Activated naive CD4-positive, alpha-beta T cell treated with anti-CD3 and anti-CD28 coated beads, Interleukin-2, amount 50 U/mL, for 24 hours (primary cell): ENCODE data around the gene SLC19A1.

Experiments
- H3K27ac Mint-ChIP-seq: one replicate; pipeline ENCODE4 v1.8.0; 2021; ENCODE audit warnings: mild to moderate bottlenecking, mixed read lengths
- H3K27me3 Mint-ChIP-seq: one replicate; pipeline ENCODE4 v1.8.0; 2021; ENCODE audit warnings: mixed read lengths
- H3K36me3 Mint-ChIP-seq: one replicate; pipeline ENCODE4 v1.8.0; 2021; ENCODE audit warnings: mixed read lengths
- H3K4me1 Mint-ChIP-seq: one replicate; pipeline ENCODE4 v1.8.0; 2021; ENCODE audit warnings: mixed read lengths
- H3K4me3 Mint-ChIP-seq: one replicate; pipeline ENCODE4 v1.8.0; 2021; ENCODE audit warnings: mild to moderate bottlenecking, mixed read lengths
- H3K9me3 Mint-ChIP-seq: one replicate; pipeline ENCODE4 v1.8.0; 2021; ENCODE audit warnings: mixed read lengths

Gene SLC19A1

GRCh38 chr21:45555251-45555556, 13.0 kb upstream of the SLC19A1 start:
- H3K27ac Mint-ChIP-seq = no peak overlapping the region
- H3K4me1 Mint-ChIP-seq = peaks cover 25% of the 10 kb centered on the region
- H3K4me3 Mint-ChIP-seq = no peak overlapping the region

GRCh38 chr21:45554477-45555175, 12.4 kb upstream of the SLC19A1 start:
- Mint-ChIP-seq H3K27me3 (no peaks in the 10 kb centered on the region), H3K36me3 (no peaks in the 10 kb centered on the region), H3K4me3 (peak overlapping the region; percentile 94), H3K27ac (peak overlapping the region; percentile 99), H3K4me1 (peaks cover 28% of the 10 kb centered on the region), H3K9me3 (no peaks in the 10 kb centered on the region)

More at GRCh38 chr21:45555251-45555556, 13.0 kb upstream of the SLC19A1 start:
- Mint-ChIP-seq H3K36me3 (no peaks in the 10 kb centered on the region), H3K27me3 (no peaks in the 10 kb centered on the region), H3K9me3 (no peaks in the 10 kb centered on the region)

GRCh38 chr21:45552696-45553391, 10.6 kb upstream of the SLC19A1 start:
- Mint-ChIP-seq H3K36me3 (no peaks in the 10 kb centered on the region), H3K4me1 (peaks cover 35% of the 10 kb centered on the region), H3K27me3 (no peaks in the 10 kb centered on the region), H3K9me3 (no peaks in the 10 kb centered on the region), H3K4me3 (no peak overlapping the region), H3K27ac (no peak overlapping the region)

- no peaks in the 10 kb centered on the region for H3K36me3 Mint-ChIP-seq
- peak overlapping the region; percentile 89 for H3K4me3 Mint-ChIP-seq
- no peaks in the 10 kb centered on the region for H3K9me3 Mint-ChIP-seq
- no peaks in the 10 kb centered on the region for H3K27me3 Mint-ChIP-seq
- peaks cover 35% of the 10 kb centered on the region for H3K4me1 Mint-ChIP-seq
- H3K27ac Mint-ChIP-seq = peak overlapping the region; percentile 97
Measured at GRCh38 chr21:45551783-45552695, 9.8 kb upstream of the SLC19A1 start.

GRCh38 chr21:45551316-45551715, 9.1 kb upstream of the SLC19A1 start:
- Mint-ChIP-seq H3K4me1 (peaks cover 35% of the 10 kb centered on the region), H3K36me3 (no peaks in the 10 kb centered on the region), H3K27ac (peak overlapping the region; percentile 97)

GRCh38 chr21:45550522-45551210, 8.4 kb upstream of the SLC19A1 start:
- H3K27ac Mint-ChIP-seq = peak overlapping the region; percentile 92
- H3K9me3 Mint-ChIP-seq = no peaks in the 10 kb centered on the region

More at GRCh38 chr21:45551316-45551715, 9.1 kb upstream of the SLC19A1 start:
- H3K4me3 Mint-ChIP-seq = peak overlapping the region; percentile 89
- no peaks in the 10 kb centered on the region for H3K27me3 Mint-ChIP-seq
- no peaks in the 10 kb centered on the region for H3K9me3 Mint-ChIP-seq

GRCh38 chr21:45549626-45550463, 7.6 kb upstream of the SLC19A1 start:
- H3K36me3 Mint-ChIP-seq = no peaks in the 10 kb centered on the region
- H3K4me1 Mint-ChIP-seq = peaks cover 34% of the 10 kb centered on the region

More at GRCh38 chr21:45550522-45551210, 8.4 kb upstream of the SLC19A1 start:
- H3K4me1 Mint-ChIP-seq = peaks cover 35% of the 10 kb centered on the region
- peak overlapping the region; percentile 89 for H3K4me3 Mint-ChIP-seq
- no peaks in the 10 kb centered on the region for H3K36me3 Mint-ChIP-seq
- H3K27me3 Mint-ChIP-seq = no peaks in the 10 kb centered on the region

GRCh38 chr21:45548711-45549491, 6.7 kb upstream of the SLC19A1 start:
- H3K27ac Mint-ChIP-seq = peak overlapping the region; percentile 84
- H3K4me3 Mint-ChIP-seq = no peak overlapping the region
- H3K4me1 Mint-ChIP-seq = peaks cover 29% of the 10 kb centered on the region
- H3K9me3 Mint-ChIP-seq = no peaks in the 10 kb centered on the region
- no peaks in the 10 kb centered on the region for H3K36me3 Mint-ChIP-seq
- H3K27me3 Mint-ChIP-seq = no peaks in the 10 kb centered on the region

More at GRCh38 chr21:45549626-45550463, 7.6 kb upstream of the SLC19A1 start:
- Mint-ChIP-seq H3K9me3 (no peaks in the 10 kb centered on the region), H3K4me3 (peak overlapping the region; percentile 89), H3K27ac (peak overlapping the region; percentile 92), H3K27me3 (no peaks in the 10 kb centered on the region)

- Mint-ChIP-seq H3K27me3 (no peaks in the 10 kb centered on the region), H3K9me3 (no peaks in the 10 kb centered on the region), H3K27ac (no peak overlapping the region), H3K36me3 (no peaks in the 10 kb centered on the region), H3K4me3 (no peak overlapping the region), H3K4me1 (peaks cover 29% of the 10 kb centered on the region)
Measured at GRCh38 chr21:45547545-45547900, 5.3 kb upstream of the SLC19A1 start.

- no peak overlapping the region for H3K27ac Mint-ChIP-seq
- peaks cover 26% of the 10 kb centered on the region for H3K4me1 Mint-ChIP-seq
- no peaks in the 10 kb centered on the region for H3K9me3 Mint-ChIP-seq
- H3K36me3 Mint-ChIP-seq = no peaks in the 10 kb centered on the region
- H3K27me3 Mint-ChIP-seq = no peaks in the 10 kb centered on the region
- H3K4me3 Mint-ChIP-seq = no peak overlapping the region
Measured at GRCh38 chr21:45546636-45547544, 4.7 kb upstream of the SLC19A1 start.

GRCh38 chr21:45545691-45546531, 3.7 kb upstream of the SLC19A1 start:
- Mint-ChIP-seq H3K36me3 (no peaks in the 10 kb centered on the region), H3K27me3 (no peaks in the 10 kb centered on the region), H3K4me1 (peaks cover 18% of the 10 kb centered on the region), H3K4me3 (no peak overlapping the region), H3K9me3 (no peaks in the 10 kb centered on the region), H3K27ac (no peak overlapping the region)

GRCh38 chr21:45545236-45545570, 3.0 kb upstream of the SLC19A1 start:
- Mint-ChIP-seq H3K27me3 (no peaks in the 10 kb centered on the region), H3K4me1 (peaks cover 17% of the 10 kb centered on the region), H3K9me3 (no peaks in the 10 kb centered on the region), H3K27ac (no peak overlapping the region), H3K4me3 (no peak overlapping the region), H3K36me3 (no peaks in the 10 kb centered on the region)
